Measurements from ENCODE around the gene CBX6.
A peak's percentile ranks its signal among the peaks of the same experiment; 100 is the strongest.

CBX6 gene

DNA sequence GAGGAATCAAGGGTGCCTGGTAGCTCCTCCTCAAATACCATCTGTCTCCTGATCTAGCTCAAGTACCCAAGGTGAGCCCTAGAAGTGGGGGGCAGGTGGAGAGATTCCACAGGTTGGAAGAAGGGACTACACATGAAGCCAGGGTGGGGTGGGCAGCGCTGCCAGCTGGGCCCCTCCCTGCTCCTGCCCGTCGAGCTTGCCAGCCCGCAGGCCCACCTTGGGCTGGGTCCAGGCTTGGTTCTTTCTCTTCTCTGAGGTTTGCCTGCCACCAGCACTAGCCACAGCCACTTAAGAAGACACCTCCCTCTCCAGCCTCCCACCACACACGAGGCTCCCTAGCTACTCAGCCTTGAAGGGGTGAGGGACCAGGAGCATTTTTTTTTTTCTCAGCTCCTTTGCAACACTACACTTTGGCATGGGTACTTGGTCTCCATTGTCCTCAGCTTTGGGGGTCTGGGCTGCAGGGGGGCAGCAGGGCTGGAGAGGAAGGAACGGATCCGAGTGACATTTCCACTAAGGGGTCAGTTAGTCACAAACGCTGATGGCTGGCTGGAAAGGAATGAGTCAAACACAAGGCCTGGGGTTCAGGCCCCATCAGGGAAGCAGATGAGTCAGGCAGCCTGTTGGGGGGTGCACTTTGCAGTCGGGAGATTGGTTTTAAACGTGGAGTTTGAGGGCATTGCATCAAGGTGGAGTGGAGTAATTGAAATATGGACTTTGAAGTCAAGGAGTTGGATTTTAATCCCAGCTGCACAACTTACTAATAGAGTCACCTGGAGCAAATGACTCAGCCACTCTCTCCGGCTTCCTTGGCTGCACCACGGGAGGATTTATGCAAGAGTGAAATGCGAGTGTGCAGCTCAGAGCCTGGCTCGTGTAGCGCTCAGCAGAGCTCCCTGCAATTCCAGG is 20.8 kb downstream of the CBX6 start:
- H3K27ac ChIP-seq (ENCODE audit: low read depth, low read length): no peak overlapping the region

GRCh38 chr22:38850399-38850798 is 21.6 kb downstream of the CBX6 start:
- H3K27ac ChIP-seq (ENCODE audit: low read depth, low read length): no peak overlapping the region
- H3K4me1 ChIP-seq (ENCODE audit: control insufficient read depth, insufficient read depth, low read length): no peaks in the 10 kb centered on the region
- H3K36me3 ChIP-seq (ENCODE audit: control insufficient read depth, insufficient read depth, low read length): no peaks in the 10 kb centered on the region
- H3K4me3 ChIP-seq (ENCODE audit: low read length): no peak overlapping the region
- peaks cover 2% of the 10 kb centered on the region for H3K27me3 ChIP-seq (ENCODE audit: control insufficient read depth, insufficient read depth, low read length)
- H3K9ac ChIP-seq (ENCODE audit: low read length): no peak overlapping the region

More for the DNA sequence above, 20.8 kb downstream of the CBX6 start:
- Histone ChIP-seq H3K27me3 (ENCODE audit: control insufficient read depth, insufficient read depth, low read length) (no peaks in the 10 kb centered on the region), H3K9ac (ENCODE audit: low read length) (no peak overlapping the region), H3K4me3 (ENCODE audit: low read length) (no peak overlapping the region), H3K36me3 (ENCODE audit: control insufficient read depth, insufficient read depth, low read length) (no peaks in the 10 kb centered on the region), H3K4me1 (ENCODE audit: control insufficient read depth, insufficient read depth, low read length) (no peaks in the 10 kb centered on the region)

- H3K27me3 ChIP-seq (ENCODE audit: control insufficient read depth, insufficient read depth, low read length): peaks cover 4% of the 10 kb centered on the region
- H3K9ac ChIP-seq (ENCODE audit: low read length): no peak overlapping the region
- H3K27ac ChIP-seq (ENCODE audit: low read depth, low read length): no peak overlapping the region
- H3K4me3 ChIP-seq (ENCODE audit: low read length): no peak overlapping the region
- no peaks in the 10 kb centered on the region for H3K4me1 ChIP-seq (ENCODE audit: control insufficient read depth, insufficient read depth, low read length)
- no peaks in the 10 kb centered on the region for H3K36me3 ChIP-seq (ENCODE audit: control insufficient read depth, insufficient read depth, low read length)
Measured at GRCh38 chr22:38849811-38850210, 22.2 kb downstream of the CBX6 start.

- no peak overlapping the region for H3K9ac ChIP-seq (ENCODE audit: low read length)
- H3K4me3 ChIP-seq (ENCODE audit: low read length): no peak overlapping the region
- peaks cover 20% of the 10 kb centered on the region for H3K27me3 ChIP-seq (ENCODE audit: control insufficient read depth, insufficient read depth, low read length)
- H3K27ac ChIP-seq (ENCODE audit: low read depth, low read length): no peak overlapping the region
- H3K36me3 ChIP-seq (ENCODE audit: control insufficient read depth, insufficient read depth, low read length): no peaks in the 10 kb centered on the region
- peaks cover 2% of the 10 kb centered on the region for H3K4me1 ChIP-seq (ENCODE audit: control insufficient read depth, insufficient read depth, low read length)
Measured at GRCh38 chr22:38846412-38846811, 25.6 kb downstream of the CBX6 start.

DNA sequence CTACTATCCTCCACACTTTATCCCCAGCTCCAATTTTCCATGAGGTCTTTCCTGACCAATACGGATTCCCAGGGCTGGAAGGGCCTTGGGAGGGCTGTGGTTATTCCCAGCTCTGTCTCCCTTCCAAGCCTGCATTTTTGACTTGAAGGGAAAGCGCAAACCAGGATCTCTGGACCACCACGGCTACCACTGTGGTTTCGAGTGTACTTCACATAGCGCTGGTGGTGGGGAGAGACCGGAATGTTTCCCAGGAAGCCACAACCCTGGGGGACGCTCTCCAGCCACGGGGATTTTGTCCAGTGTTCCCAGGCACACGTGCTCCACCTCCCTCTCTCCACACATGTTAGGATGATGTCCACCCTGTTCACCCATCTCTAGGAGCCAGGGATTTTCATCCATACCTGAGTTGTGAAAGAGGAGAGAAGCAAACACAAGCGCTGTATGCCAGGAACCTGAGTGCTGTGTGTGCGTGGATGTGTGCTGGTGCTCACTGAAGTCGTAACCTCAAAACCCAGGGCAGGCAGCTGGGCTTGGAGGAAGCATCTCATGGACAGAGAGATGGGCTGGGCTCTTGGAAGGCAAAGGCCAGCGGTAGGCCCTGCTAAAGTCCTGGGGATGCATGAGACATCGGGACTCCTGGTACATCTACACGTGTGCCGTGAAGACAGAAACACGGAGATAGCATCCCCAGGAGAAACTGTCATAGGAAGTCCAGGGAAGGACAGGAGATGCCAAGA is 26.8 kb downstream of the CBX6 start:
- Histone ChIP-seq H3K4me1 (ENCODE audit: control insufficient read depth, insufficient read depth, low read length) (peaks cover 2% of the 10 kb centered on the region), H3K9ac (ENCODE audit: low read length) (no peak overlapping the region), H3K36me3 (ENCODE audit: control insufficient read depth, insufficient read depth, low read length) (no peaks in the 10 kb centered on the region), H3K27me3 (ENCODE audit: control insufficient read depth, insufficient read depth, low read length) (peaks cover 20% of the 10 kb centered on the region), H3K27ac (ENCODE audit: low read depth, low read length) (no peak overlapping the region), H3K4me3 (ENCODE audit: low read length) (no peak overlapping the region)

- Histone ChIP-seq H3K27me3 (ENCODE audit: control insufficient read depth, insufficient read depth, low read length) (peaks cover 20% of the 10 kb centered on the region), H3K9ac (ENCODE audit: low read length) (no peak overlapping the region), H3K36me3 (ENCODE audit: control insufficient read depth, insufficient read depth, low read length) (no peaks in the 10 kb centered on the region), H3K4me3 (ENCODE audit: low read length) (peak overlapping the region; percentile 41), H3K27ac (ENCODE audit: low read depth, low read length) (peak overlapping the region; percentile 58), H3K4me1 (ENCODE audit: control insufficient read depth, insufficient read depth, low read length) (peaks cover 2% of the 10 kb centered on the region)
Measured at GRCh38 chr22:38844315-38845003, 27.6 kb downstream of the CBX6 start.

DNA sequence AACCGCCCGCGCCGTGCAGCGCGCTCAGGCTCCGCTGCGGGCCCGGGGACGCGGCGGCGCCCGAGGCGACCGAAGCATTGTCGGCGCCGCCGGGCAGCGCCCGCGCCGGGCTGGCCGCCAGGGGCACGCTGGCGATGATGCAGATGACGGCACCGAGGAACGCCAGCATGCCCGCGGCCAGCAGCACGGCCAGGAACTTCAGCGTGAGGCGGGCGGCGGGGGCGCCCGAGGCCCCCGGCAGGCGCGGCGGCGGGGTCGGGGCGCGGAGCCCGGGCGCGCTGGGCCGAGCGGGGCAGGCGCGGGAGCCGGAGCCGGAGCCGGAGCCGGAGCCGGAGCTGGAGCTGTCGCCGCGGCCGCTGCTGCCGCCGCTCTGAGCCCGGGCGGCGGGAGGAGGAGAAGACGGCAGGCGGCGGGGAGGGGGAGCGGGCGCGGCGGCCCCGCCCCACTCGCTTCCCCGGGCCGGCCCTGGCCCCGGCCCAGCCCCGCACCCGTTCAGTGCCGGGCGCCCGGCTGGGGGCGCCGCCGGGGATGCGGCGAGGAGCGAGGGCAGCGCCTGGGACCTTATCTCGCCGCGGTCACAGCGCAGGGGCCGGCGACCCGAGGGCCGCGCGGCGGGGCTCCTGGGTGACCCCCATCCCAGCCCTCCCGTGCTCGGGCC is 28.2 kb downstream of the CBX6 start, which contains the start of gene NPTXR:
TSS of gene NPTXR (minus strand) at position 372 of the 658 bp plus-strand sequence.
- peaks cover 2% of the 10 kb centered on the region for H3K4me1 ChIP-seq (ENCODE audit: control insufficient read depth, insufficient read depth, low read length)
- peak within 1 kb of the TSS; percentile 41 for H3K4me3 ChIP-seq (ENCODE audit: low read length)
- no peaks in the 10 kb centered on the region for H3K36me3 ChIP-seq (ENCODE audit: control insufficient read depth, insufficient read depth, low read length)
- H3K27ac ChIP-seq (ENCODE audit: low read depth, low read length): peak within 1 kb of the TSS; percentile 63
- H3K9ac ChIP-seq (ENCODE audit: low read length): no peak within 1 kb of the TSS
- H3K27me3 ChIP-seq (ENCODE audit: control insufficient read depth, insufficient read depth, low read length): peaks cover 20% of the 10 kb centered on the region

GRCh38 chr22:38843201-38843656 is 28.8 kb downstream of the CBX6 start:
- H3K36me3 ChIP-seq (ENCODE audit: control insufficient read depth, insufficient read depth, low read length): no peaks in the 10 kb centered on the region
- H3K27ac ChIP-seq (ENCODE audit: low read depth, low read length): peak overlapping the region; percentile 63
- H3K4me3 ChIP-seq (ENCODE audit: low read length): peak overlapping the region; percentile 26
- peaks cover 20% of the 10 kb centered on the region for H3K27me3 ChIP-seq (ENCODE audit: control insufficient read depth, insufficient read depth, low read length)
- H3K9ac ChIP-seq (ENCODE audit: low read length): no peak overlapping the region
- peaks cover 2% of the 10 kb centered on the region for H3K4me1 ChIP-seq (ENCODE audit: control insufficient read depth, insufficient read depth, low read length)

- Histone ChIP-seq H3K4me3 (ENCODE audit: low read length) (peak overlapping the region; percentile 26), H3K4me1 (ENCODE audit: control insufficient read depth, insufficient read depth, low read length) (peaks cover 2% of the 10 kb centered on the region), H3K9ac (ENCODE audit: low read length) (no peak overlapping the region), H3K36me3 (ENCODE audit: control insufficient read depth, insufficient read depth, low read length) (no peaks in the 10 kb centered on the region), H3K27me3 (ENCODE audit: control insufficient read depth, insufficient read depth, low read length) (peaks cover 20% of the 10 kb centered on the region), H3K27ac (ENCODE audit: low read depth, low read length) (peak overlapping the region; percentile 63)
Measured at GRCh38 chr22:38842512-38843200, 29.4 kb downstream of the CBX6 start.

- Histone ChIP-seq H3K27ac (ENCODE audit: low read depth, low read length) (no peak overlapping the region), H3K4me3 (ENCODE audit: low read length) (no peak overlapping the region), H3K27me3 (ENCODE audit: control insufficient read depth, insufficient read depth, low read length) (peaks cover 20% of the 10 kb centered on the region), H3K4me1 (ENCODE audit: control insufficient read depth, insufficient read depth, low read length) (peaks cover 2% of the 10 kb centered on the region), H3K36me3 (ENCODE audit: control insufficient read depth, insufficient read depth, low read length) (no peaks in the 10 kb centered on the region), H3K9ac (ENCODE audit: low read length) (no peak overlapping the region)
Measured at GRCh38 chr22:38841635-38842034, 30.4 kb downstream of the CBX6 start.

- no peaks in the 10 kb centered on the region for H3K36me3 ChIP-seq (ENCODE audit: control insufficient read depth, insufficient read depth, low read length)
- no peak overlapping the region for H3K4me3 ChIP-seq (ENCODE audit: low read length)
- no peak overlapping the region for H3K27ac ChIP-seq (ENCODE audit: low read depth, low read length)
- H3K27me3 ChIP-seq (ENCODE audit: control insufficient read depth, insufficient read depth, low read length): peaks cover 20% of the 10 kb centered on the region
- H3K4me1 ChIP-seq (ENCODE audit: control insufficient read depth, insufficient read depth, low read length): peaks cover 2% of the 10 kb centered on the region
- no peak overlapping the region for H3K9ac ChIP-seq (ENCODE audit: low read length)
Measured at GRCh38 chr22:38841211-38841610, 30.8 kb downstream of the CBX6 start.

Data from rectal smooth muscle tissue (tissue), 1 donor.